ENCODE data around the gene APOL3.
"Not testable (repeated sequence)": the region's sequence is repeated elsewhere in the genome, so short reads cannot be mapped to it uniquely, and the experiment has no call there.

The APOL3 gene

DNA sequence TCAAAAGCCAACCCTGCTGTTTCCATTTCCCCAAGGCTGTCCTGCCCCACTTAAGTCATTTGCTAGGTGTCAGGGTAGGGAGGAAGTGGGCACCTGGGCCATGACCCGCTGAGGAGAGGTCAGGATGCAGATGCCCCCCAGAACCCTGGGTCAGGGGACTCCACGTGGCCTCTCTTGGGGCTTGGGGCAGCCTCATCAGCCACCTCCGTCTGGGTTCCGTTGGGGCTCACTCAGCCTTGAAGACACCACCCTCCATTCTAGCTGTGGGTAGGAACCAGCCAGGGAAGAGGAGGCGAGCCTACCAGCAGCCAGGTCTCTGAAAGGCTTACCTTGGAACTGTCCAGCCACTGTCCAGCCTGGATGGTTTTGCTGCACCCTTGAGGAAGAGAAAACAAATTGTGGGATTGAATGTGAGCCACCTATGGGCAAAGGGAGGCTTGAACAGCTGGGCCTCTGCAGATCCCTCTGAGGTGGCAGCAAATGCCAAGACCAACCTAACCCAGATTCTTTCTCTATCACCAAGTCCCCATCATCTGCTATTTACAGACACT lies 38.5 kb upstream of the APOL3 start:
- DNase-seq (ENCODE audit: low spot score in 2 of 2), result no peak
- Histone ChIP-seq H3K27me3 (ENCODE audit: low read depth) (no peaks in the 10 kb centered on the region; the same call in 1 of the 2 replicates), H3K4me1 (peaks cover 5% of the 10 kb centered on the region; the same call in 1 of the 2 replicates), H3K4me3 (no peak overlapping the region), H3K9me3 (no peaks in the 10 kb centered on the region), H3K36me3 (replicated peaks) (no peaks in the 10 kb centered on the region)
- in situ Hi-C loops (cut with MboI; ENCODE audit: low sequenced_read_pairs), result no loop called here

- Histone ChIP-seq H3K27me3 (ENCODE audit: low read depth) (no peaks in the 10 kb centered on the region; the same call in 1 of the 2 replicates), H3K4me1 (peaks cover 5% of the 10 kb centered on the region; the same call in 1 of the 2 replicates), H3K4me3 (no peak overlapping the region), H3K36me3 (replicated peaks) (no peaks in the 10 kb centered on the region), H3K9me3 (no peaks in the 10 kb centered on the region)
- DNase-seq (ENCODE audit: low spot score in 2 of 2), result no peak
- in situ Hi-C loops (cut with MboI; ENCODE audit: low sequenced_read_pairs), result no loop called here
These were observed 38.0 kb upstream of the APOL3 start for GRCh38 chr22:36198536-36198935.

DNA sequence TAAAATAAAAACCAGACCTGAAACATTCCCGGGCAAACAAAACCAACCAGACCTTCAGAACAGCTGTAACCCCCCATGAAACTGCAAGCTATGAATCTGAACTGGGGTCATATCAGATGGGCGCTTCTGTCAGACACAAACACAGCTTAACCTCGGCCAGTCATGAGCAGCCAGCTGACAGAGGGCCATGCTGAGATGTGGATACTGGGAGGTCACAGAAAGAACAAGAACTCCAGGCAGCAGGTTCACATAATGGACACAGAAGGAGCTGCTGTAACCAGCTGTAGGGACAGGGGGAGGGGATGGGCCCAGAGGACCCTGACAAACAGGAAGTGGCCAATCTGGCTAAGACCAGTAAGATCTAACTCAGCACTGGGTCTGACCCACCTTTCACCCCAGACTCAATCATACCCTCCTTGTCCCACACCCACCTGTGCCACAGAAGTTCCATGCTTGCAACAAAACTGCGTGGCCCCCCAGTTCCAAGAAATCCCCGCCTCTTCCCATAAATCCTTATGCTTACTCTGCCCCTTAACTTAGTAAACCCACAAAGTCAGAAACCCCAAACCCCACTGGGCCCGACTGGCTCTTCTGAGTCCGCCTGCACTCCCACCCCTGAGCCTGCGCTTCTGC lies 37.1 kb upstream of the APOL3 start:
- no peak for DNase-seq (ENCODE audit: low spot score in 2 of 2)
- Histone ChIP-seq H3K9me3 (no peaks in the 10 kb centered on the region), H3K4me1 (0 out of 2 replicates have a peak, but pooled peaks cover 5% of the 10 kb centered on the region), H3K36me3 (replicated peaks) (no peaks in the 10 kb centered on the region), H3K27me3 (ENCODE audit: low read depth) (no peaks in the 10 kb centered on the region; the same call in 1 of the 2 replicates), H3K4me3 (no peak overlapping the region)
- in situ Hi-C loops (cut with MboI; ENCODE audit: low sequenced_read_pairs), result no loop called here

- in situ Hi-C loops (cut with MboI; ENCODE audit: low sequenced_read_pairs), result no loop called here
- H3K4me1 ChIP-seq, result 0 out of 2 replicates have a peak, but pooled peaks cover 5% of the 10 kb centered on the region
- no peaks in the 10 kb centered on the region for H3K9me3 ChIP-seq
- no peaks in the 10 kb centered on the region; the same call in 1 of the 2 replicates for H3K27me3 ChIP-seq (ENCODE audit: low read depth)
- DNase-seq (ENCODE audit: low spot score in 2 of 2), result peak; percentile 71 to 78
- H3K36me3 ChIP-seq (replicated peaks), result no peaks in the 10 kb centered on the region
- H3K4me3 ChIP-seq, result no peak overlapping the region
These were observed 36.5 kb upstream of the APOL3 start for GRCh38 chr22:36197065-36197440.

DNA sequence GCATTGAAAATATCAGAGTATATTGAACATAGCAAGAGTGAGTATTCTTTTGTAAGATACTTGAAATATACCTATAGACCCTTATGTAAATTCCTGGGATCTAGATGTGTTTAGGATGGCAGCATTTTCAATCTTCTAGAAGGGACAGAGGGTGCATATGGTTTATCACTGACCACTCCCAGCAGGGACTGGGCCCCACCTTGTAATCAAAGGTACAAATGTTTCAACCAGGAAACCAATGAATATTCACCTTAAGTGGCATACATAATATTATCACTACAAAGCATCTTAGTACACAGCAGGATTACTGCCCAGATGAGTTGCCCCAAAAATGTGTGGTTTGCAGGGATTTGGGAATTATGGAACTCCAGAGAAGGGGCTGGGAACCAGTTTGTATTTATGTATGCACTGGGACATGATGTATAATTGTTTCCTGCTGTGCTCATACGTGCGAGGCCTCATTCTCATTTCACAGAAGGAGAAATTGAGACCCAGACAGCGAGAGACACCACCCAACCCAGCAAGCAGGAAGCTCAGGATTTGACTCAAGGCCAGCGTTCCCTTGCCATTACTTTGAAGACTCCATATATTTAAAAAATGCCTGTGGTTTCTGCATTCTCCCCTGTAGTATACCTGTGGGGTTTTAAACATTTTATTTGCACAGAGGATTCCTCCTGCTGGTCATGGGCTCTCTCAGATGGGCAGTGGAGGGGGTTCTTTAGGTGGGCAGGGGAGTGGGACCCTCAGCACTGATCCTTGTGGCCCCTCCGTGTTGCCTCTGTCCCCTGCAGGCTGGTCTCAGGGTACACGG lies 35.9 kb upstream of the APOL3 start:
- H3K4me1 ChIP-seq, result 0 out of 2 replicates have a peak, but pooled peaks cover 5% of the 10 kb centered on the region
- no peak for DNase-seq (ENCODE audit: low spot score in 2 of 2)
- H3K9me3 ChIP-seq, result no peaks in the 10 kb centered on the region
- no peaks in the 10 kb centered on the region; the same call in 1 of the 2 replicates for H3K27me3 ChIP-seq (ENCODE audit: low read depth)
- no peaks in the 10 kb centered on the region for H3K36me3 ChIP-seq (replicated peaks)
- H3K4me3 ChIP-seq, result no peak overlapping the region
- in situ Hi-C loops (cut with MboI; ENCODE audit: low sequenced_read_pairs), result no loop called here

DNA sequence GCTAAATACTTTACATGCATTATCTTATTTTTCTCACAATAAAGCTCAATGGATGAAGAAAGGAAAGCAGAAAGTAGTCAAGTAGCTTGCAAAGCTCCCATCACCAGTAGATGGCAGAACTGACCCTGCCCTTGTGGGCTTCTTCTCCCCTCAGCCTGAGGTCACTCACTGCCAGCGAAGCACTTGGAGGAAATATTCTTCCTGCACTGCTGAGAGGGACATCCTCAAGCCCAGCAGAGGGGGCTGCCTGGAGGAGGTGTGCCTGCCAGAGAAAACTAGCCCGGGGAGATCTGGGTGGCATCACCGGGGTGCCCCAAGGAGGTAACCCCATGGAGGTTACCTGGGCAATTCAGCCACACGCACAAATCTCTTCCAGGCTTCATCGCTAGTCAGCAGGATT lies 34.4 kb upstream of the APOL3 start:
- DNase-seq (ENCODE audit: low spot score in 2 of 2), result peak; percentile 20 to 61
- Histone ChIP-seq H3K4me3 (no peak overlapping the region), H3K9me3 (no peaks in the 10 kb centered on the region), H3K4me1 (0 out of 2 replicates have a peak, but pooled peaks cover 5% of the 10 kb centered on the region), H3K36me3 (replicated peaks) (no peaks in the 10 kb centered on the region), H3K27me3 (ENCODE audit: low read depth) (no peaks in the 10 kb centered on the region; the same call in 1 of the 2 replicates)
- in situ Hi-C loops (cut with MboI; ENCODE audit: low sequenced_read_pairs), result no loop called here

DNA sequence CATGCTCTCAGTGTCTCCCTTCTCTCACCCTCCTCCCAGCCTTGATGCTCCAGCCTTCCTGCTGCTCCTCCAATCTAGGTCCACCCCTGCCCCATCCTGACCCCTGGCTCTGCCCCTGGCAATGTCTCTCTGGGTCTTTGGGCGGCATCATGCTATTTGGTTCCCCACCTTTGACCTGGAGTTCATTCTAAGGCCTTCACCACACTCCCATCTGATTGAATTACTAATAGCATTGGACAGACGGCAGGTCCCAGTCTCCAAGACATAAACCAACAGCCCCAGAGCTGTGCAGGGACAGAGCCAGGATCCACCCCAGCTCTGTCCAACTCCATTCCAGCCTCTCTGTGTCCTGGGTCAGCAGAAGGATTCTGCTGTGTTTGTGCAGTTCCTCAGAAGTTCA lies 33.8 kb upstream of the APOL3 start:
- Histone ChIP-seq H3K27me3 (ENCODE audit: low read depth) (no peaks in the 10 kb centered on the region; the same call in 1 of the 2 replicates), H3K36me3 (replicated peaks) (no peaks in the 10 kb centered on the region), H3K4me1 (0 out of 2 replicates have a peak, but pooled peaks cover 5% of the 10 kb centered on the region), H3K9me3 (no peaks in the 10 kb centered on the region), H3K4me3 (no peak overlapping the region)
- DNase-seq (ENCODE audit: low spot score in 2 of 2), result no peak
- in situ Hi-C loops (cut with MboI; ENCODE audit: low sequenced_read_pairs), result no loop called here

GRCh38 chr22:36193577-36193976 lies 33.0 kb upstream of the APOL3 start:
- Histone ChIP-seq H3K27me3 (ENCODE audit: low read depth) (no peaks in the 10 kb centered on the region; the same call in 1 of the 2 replicates), H3K4me3 (no peak overlapping the region), H3K4me1 (0 out of 2 replicates have a peak, but pooled peaks cover 5% of the 10 kb centered on the region), H3K9me3 (no peaks in the 10 kb centered on the region), H3K36me3 (replicated peaks) (no peaks in the 10 kb centered on the region)
- DNase-seq (ENCODE audit: low spot score in 2 of 2), result no peak
- in situ Hi-C loops (cut with MboI; ENCODE audit: low sequenced_read_pairs), result no loop called here

- Histone ChIP-seq H3K36me3 (replicated peaks) (no peaks in the 10 kb centered on the region), H3K4me1 (0 out of 2 replicates have a peak, but pooled peaks cover 5% of the 10 kb centered on the region), H3K27me3 (ENCODE audit: low read depth) (no peaks in the 10 kb centered on the region; the same call in 1 of the 2 replicates), H3K9me3 (no peaks in the 10 kb centered on the region), H3K4me3 (no peak overlapping the region)
- no peak for DNase-seq (ENCODE audit: low spot score in 2 of 2)
- in situ Hi-C loops (cut with MboI; ENCODE audit: low sequenced_read_pairs), result no loop called here
These were observed 32.6 kb upstream of the APOL3 start for GRCh38 chr22:36193171-36193570.

DNA sequence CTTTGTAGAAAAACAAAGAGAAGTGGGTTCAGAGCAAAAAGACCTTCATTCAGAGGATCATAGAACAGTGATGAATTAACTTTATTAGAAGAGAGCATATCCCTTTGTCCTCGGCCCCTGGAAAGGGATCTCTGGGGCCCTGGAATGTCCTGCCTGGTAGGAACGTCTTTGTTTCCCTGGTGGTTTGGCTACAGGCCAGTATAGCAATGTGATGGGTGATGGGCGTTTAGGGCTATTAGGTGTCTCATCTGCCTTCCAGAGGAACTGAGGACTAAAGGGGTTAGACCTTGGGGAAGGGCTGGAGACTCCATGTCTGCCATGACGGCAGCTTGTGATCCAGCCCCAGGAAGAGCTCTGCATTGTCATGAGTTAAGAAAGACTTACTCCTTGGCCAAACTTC lies 32.0 kb upstream of the APOL3 start:
- Histone ChIP-seq H3K9me3 (no peaks in the 10 kb centered on the region), H3K4me3 (no peak overlapping the region), H3K27me3 (ENCODE audit: low read depth) (no peaks in the 10 kb centered on the region), H3K36me3 (replicated peaks) (no peaks in the 10 kb centered on the region), H3K4me1 (0 out of 2 replicates have a peak, but pooled peaks cover 3% of the 10 kb centered on the region)
- DNase-seq (ENCODE audit: low spot score in 2 of 2), result peak in 1 of 2 experiments; percentile 32
- in situ Hi-C loops (cut with MboI; ENCODE audit: low sequenced_read_pairs), result no loop called here

GRCh38 chr22:36191106-36191836 lies 30.7 kb upstream of the APOL3 start:
- Histone ChIP-seq H3K36me3 (replicated peaks) (no peaks in the 10 kb centered on the region), H3K9me3 (no peaks in the 10 kb centered on the region), H3K4me3 (no peak overlapping the region), H3K27me3 (ENCODE audit: low read depth) (no peaks in the 10 kb centered on the region), H3K4me1 (no peaks in the 10 kb centered on the region)
- in situ Hi-C loops (cut with MboI; ENCODE audit: low sequenced_read_pairs), result no loop called here
- DNase-seq (ENCODE audit: low spot score in 2 of 2), result no peak

DNA sequence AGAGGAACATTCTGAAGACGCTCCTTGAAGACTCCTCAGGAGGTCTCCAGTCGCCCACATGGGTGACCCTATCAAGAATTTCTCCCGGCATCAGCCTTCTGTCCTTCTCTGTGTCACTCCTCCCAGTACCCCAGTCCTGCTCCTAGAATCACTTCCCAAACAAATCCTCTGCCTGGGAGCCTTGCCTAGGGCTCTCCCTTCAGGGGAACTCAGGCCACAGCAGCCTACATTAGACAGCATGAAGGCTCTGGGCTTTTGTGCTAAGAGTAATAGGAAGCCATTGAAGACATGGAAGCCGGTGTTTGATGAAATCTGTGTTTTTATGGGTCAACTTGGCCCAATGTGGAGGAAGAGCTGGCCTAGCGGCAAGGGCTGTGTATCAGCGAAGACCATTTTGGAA lies 27.3 kb upstream of the APOL3 start:
- DNase-seq (ENCODE audit: low spot score in 2 of 2); H3K4me3 ChIP-seq; H3K4me1 ChIP-seq; H3K27me3 ChIP-seq (ENCODE audit: low read depth); in situ Hi-C loops (cut with MboI; ENCODE audit: low sequenced_read_pairs); H3K36me3 ChIP-seq (replicated peaks); H3K9me3 ChIP-seq: not testable (repeated sequence)

DNA sequence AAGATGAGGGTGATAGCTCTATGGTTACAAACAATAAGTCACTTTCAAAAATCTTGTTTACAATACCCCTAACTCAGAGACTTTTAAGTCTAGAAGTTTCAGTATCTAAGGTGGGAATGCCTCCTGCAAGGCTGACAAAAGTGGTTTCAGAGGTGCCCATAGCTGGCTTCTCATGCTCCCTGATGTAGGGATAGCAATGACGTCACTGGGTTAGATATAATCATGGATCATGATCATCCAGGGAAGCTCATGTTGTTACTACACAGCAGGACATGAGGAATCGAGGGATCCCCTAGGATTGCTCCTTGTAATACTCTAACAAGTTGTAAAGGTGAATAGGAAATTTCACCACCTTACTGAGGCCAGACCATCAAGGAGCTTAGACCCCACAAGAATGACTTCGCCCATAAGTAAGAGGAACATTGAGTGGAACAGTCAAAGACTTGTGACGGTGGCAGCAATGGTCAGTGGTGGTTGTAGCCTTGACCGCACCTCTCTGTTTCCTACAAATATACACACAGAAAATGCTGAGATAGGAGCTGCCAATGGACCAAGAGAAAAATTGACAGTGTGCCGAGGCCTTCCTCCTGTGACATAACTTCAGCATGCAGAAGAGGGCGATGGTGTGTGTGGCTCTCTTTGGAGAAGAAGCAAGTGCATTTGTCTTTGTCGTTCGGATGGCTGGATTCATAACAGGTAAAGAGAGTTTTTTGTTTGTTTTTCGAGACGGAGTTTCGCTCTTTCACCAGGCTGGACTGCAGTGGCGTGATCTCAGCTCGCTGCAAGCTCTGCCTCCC lies 25.5 kb upstream of the APOL3 start:
- Histone ChIP-seq H3K9me3 (no peaks in the 10 kb centered on the region), H3K27me3 (ENCODE audit: low read depth) (peaks cover 9% of the 10 kb centered on the region), H3K4me3 (no peak overlapping the region), H3K4me1 (no peaks in the 10 kb centered on the region), H3K36me3 (replicated peaks) (no peaks in the 10 kb centered on the region)
- DNase-seq (ENCODE audit: low spot score in 2 of 2), result no peak
- in situ Hi-C loops (cut with MboI; ENCODE audit: low sequenced_read_pairs), result no loop called here

All from HAP-1 (cell line).